ENCODE measurements around the gene MGME1. TPM values are rescaled to one million over a fixed set of nuclear protein-coding genes. Genes with fewer than 3 reads are reported as not detected.

The MGME1 gene
- total RNA-seq, 1 experiment from 2014 or later: 24.0 TPM

DNA sequence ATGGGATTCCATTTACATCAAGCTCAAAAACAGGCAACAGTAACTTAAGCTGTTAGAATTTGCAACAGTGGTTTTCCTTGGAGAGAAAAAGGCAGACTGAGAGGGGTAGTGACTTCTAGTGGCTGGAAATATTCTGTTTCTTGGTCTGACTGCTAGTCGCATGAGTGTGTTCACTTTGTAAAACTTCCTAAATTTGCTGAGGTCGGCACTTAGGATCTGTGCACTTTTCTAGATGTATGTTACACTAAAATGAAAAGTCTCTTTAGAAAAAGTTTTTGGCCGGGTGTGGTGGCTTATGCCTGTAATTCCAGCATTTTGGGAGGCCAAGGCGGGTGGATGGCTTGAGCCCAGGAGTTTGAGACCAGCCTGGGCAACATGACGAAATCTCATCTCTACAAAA lies 70.2 kb downstream of the MGME1 start:
- no TSS peak for BruUV-seq (replicated peaks)

More for the DNA sequence above, 70.2 kb downstream of the MGME1 start:
- Mint-ChIP-seq H3K27me3 (ENCODE audit: insufficient read depth, unreplicated experiment) (no peaks in the 10 kb centered on the region), H3K36me3 (ENCODE audit: insufficient read depth, unreplicated experiment) (no peaks in the 10 kb centered on the region), H3K4me1 (ENCODE audit: insufficient read depth, unreplicated experiment) (no peaks in the 10 kb centered on the region), H3K9me3 (ENCODE audit: unreplicated experiment) (no peaks in the 10 kb centered on the region), H3K4me3 (ENCODE audit: unreplicated experiment) (no peak overlapping the region), H3K27ac (ENCODE audit: low read depth, unreplicated experiment) (no peak overlapping the region)
- TF ChIP-seq, protein P1, sequence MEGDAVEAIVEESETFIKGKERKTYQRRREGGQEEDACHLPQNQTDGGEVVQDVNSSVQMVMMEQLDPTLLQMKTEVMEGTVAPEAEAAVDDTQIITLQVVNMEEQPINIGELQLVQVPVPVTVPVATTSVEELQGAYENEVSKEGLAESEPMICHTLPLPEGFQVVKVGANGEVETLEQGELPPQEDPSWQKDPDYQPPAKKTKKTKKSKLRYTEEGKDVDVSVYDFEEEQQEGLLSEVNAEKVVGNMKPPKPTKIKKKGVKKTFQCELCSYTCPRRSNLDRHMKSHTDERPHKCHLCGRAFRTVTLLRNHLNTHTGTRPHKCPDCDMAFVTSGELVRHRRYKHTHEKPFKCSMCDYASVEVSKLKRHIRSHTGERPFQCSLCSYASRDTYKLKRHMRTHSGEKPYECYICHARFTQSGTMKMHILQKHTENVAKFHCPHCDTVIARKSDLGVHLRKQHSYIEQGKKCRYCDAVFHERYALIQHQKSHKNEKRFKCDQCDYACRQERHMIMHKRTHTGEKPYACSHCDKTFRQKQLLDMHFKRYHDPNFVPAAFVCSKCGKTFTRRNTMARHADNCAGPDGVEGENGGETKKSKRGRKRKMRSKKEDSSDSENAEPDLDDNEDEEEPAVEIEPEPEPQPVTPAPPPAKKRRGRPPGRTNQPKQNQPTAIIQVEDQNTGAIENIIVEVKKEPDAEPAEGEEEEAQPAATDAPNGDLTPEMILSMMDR (IDR thresholded peaks at IDR 0.05; ENCODE audit: unreplicated experiment): no peak
- intact Hi-C loops (cut with micrococcal nuclease): no loop called here
- ChIA-PET POLR2A (interaction anchor here (0.7 to 0.8 kb wide), 2 partner anchors 14 to 19 kb away, joined by 3 read pairs; partner anchors contain the start of gene OVOL2), CTCF (interaction anchor here (0.6 to 1.0 kb wide), 3 partner anchors 19 to 468 kb away, joined by 3 to 4 read pairs (median 3); partner anchors contain the start of gene OVOL2)
- no peak for DNase-seq (ENCODE audit: unreplicated experiment)

Other genes starting within 250 kb of the MGME1 start
- 108 and 170 TPM in 2 replicates for gene SNX5, start 224 bp upstream of the MGME1 start, total RNA-seq (2022)
- 2.0 and 2.1 TPM in 2 replicates for gene OVOL2, start 88.9 kb downstream of the MGME1 start, total RNA-seq (2022)
- 15.5 and 16.4 TPM in 2 replicates for gene KAT14, start 168.8 kb downstream of the MGME1 start, total RNA-seq (2022)
- gene PET117, start 168.8 kb downstream of the MGME1 start, total RNA-seq (2022): 11.9 and 14.8 TPM in 2 replicates

Measured in MCF 10A (cell line).